ENCODE data around the gene SH2D7. TPM values are rescaled to one million over a fixed set of nuclear protein-coding genes. Genes with fewer than 3 reads are reported as not detected.

SH2D7 gene
- polyA plus RNA-seq, 1 donor from 2014 or later, result not detected

GRCh38 chr15:78067328-78068228, 24.8 kb upstream of the SH2D7 start (continued):
- TF ChIP-seq SMC3 (conservative IDR thresholded peaks at IDR 0.05; ENCODE audit: poor library complexity), result no peak
- TF ChIP-seq POLR2AphosphoS5 (IDR thresholded peaks at IDR 0.05), result no peak
- no peak for TF ChIP-seq RAD21 (conservative IDR thresholded peaks at IDR 0.05)
- TF ChIP-seq TAF1 (IDR thresholded peaks at IDR 0.05; ENCODE audit: low read depth), result no peak

DNA sequence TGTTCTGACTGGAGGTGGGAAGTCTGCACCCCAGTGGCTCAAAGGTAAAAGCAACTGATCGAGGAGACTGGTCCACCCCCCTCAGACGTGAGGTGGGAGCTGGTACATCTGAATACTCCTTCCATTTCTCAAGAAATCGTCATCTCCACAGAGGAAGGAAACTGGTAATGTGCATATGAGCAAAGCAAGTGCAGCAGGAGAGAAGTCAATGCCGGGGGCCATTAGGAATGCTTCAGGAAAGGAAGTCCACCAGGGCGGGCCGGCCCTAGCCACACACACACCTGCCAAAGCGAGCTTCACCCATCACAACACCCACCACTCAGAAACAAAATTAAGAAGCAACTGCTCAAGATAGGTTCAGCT, 23.3 kb upstream of the SH2D7 start:
- H2AFZ ChIP-seq (ENCODE audit: low read depth, low read length), result no peak overlapping the region
- no peaks in the 10 kb centered on the region for H3K9me2 ChIP-seq (ENCODE audit: insufficient read depth, low read length)
- H3K27me3 ChIP-seq (ENCODE audit: insufficient read depth, low read depth, low read length), result no peaks in the 10 kb centered on the region
- H3K27ac ChIP-seq (ENCODE audit: low read length), result no peak overlapping the region
- H3K9me3 ChIP-seq (ENCODE audit: low read length), result no peaks in the 10 kb centered on the region
- H3F3A ChIP-seq (ENCODE audit: insufficient read depth, low read length, poor library complexity, severe bottlenecking), result no peaks in the 10 kb centered on the region
- no peak overlapping the region for H3K4me2 ChIP-seq (ENCODE audit: low read length)
- no peak overlapping the region for H3K9ac ChIP-seq (ENCODE audit: low read length)
- H4K20me1 ChIP-seq (ENCODE audit: insufficient read depth), result no peaks in the 10 kb centered on the region
- no peak overlapping the region for H3K4me3 ChIP-seq (ENCODE audit: low read length)
- H3K79me2 ChIP-seq (replicated peaks; ENCODE audit: insufficient read depth, low read length), result no peaks in the 10 kb centered on the region
- no peaks in the 10 kb centered on the region for H3K36me3 ChIP-seq (ENCODE audit: insufficient read depth, low read length)
- TF ChIP-seq SMC3 (conservative IDR thresholded peaks at IDR 0.05; ENCODE audit: poor library complexity) (no peak), EZH2 (IDR thresholded peaks at IDR 0.05; ENCODE audit: borderline replicate concordance, insufficient read depth, low read length, poor library complexity, severe bottlenecking) (no peak), POLR2AphosphoS5 (IDR thresholded peaks at IDR 0.05) (no peak)
- TF ChIP-seq, protein P1, sequence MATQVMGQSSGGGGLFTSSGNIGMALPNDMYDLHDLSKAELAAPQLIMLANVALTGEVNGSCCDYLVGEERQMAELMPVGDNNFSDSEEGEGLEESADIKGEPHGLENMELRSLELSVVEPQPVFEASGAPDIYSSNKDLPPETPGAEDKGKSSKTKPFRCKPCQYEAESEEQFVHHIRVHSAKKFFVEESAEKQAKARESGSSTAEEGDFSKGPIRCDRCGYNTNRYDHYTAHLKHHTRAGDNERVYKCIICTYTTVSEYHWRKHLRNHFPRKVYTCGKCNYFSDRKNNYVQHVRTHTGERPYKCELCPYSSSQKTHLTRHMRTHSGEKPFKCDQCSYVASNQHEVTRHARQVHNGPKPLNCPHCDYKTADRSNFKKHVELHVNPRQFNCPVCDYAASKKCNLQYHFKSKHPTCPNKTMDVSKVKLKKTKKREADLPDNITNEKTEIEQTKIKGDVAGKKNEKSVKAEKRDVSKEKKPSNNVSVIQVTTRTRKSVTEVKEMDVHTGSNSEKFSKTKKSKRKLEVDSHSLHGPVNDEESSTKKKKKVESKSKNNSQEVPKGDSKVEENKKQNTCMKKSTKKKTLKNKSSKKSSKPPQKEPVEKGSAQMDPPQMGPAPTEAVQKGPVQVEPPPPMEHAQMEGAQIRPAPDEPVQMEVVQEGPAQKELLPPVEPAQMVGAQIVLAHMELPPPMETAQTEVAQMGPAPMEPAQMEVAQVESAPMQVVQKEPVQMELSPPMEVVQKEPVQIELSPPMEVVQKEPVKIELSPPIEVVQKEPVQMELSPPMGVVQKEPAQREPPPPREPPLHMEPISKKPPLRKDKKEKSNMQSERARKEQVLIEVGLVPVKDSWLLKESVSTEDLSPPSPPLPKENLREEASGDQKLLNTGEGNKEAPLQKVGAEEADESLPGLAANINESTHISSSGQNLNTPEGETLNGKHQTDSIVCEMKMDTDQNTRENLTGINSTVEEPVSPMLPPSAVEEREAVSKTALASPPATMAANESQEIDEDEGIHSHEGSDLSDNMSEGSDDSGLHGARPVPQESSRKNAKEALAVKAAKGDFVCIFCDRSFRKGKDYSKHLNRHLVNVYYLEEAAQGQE (IDR thresholded peaks at IDR 0.05; ENCODE audit: borderline replicate concordance), result no peak

DNA sequence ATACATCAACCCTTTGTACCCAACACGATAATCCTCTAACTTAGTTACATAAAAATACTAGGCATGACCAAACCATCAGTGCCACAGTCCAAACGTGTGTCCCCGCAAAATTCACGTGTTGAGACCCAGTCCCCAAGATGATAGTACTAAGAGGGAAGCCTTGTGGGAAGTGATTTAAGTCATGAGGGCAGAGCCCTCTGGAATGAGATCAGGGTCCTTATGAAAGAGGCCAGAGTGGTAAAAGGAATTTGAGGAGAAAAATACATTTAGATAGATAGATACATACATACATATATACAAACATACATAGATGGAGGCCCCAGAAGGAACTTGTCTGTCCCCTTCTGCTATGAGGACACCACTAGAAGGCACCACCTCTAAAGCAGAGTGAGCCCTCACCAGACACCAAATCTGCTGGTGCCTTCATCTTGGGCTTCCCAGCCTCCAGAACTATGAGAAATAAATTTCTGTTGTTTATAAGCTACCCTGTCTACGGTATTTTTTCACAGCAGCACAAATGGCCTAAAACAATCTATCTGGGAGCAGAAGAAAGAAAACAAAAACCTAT, 22.8 kb upstream of the SH2D7 start:
- no peaks in the 10 kb centered on the region for H3K36me3 ChIP-seq (ENCODE audit: insufficient read depth, low read length)
- H3K9me3 ChIP-seq (ENCODE audit: low read length), result no peaks in the 10 kb centered on the region
- no peak overlapping the region for H2AFZ ChIP-seq (ENCODE audit: low read depth, low read length)
- H3K9ac ChIP-seq (ENCODE audit: low read length), result no peak overlapping the region
- no peak overlapping the region for H3K4me2 ChIP-seq (ENCODE audit: low read length)
- no peaks in the 10 kb centered on the region for H3K79me2 ChIP-seq (replicated peaks; ENCODE audit: insufficient read depth, low read length)
- TF ChIP-seq SMC3 (conservative IDR thresholded peaks at IDR 0.05; ENCODE audit: poor library complexity), result no peak
- TF ChIP-seq MXI1 (conservative IDR thresholded peaks at IDR 0.05; ENCODE audit: poor library complexity, severe bottlenecking), result no peak
- TF ChIP-seq, protein P2, sequence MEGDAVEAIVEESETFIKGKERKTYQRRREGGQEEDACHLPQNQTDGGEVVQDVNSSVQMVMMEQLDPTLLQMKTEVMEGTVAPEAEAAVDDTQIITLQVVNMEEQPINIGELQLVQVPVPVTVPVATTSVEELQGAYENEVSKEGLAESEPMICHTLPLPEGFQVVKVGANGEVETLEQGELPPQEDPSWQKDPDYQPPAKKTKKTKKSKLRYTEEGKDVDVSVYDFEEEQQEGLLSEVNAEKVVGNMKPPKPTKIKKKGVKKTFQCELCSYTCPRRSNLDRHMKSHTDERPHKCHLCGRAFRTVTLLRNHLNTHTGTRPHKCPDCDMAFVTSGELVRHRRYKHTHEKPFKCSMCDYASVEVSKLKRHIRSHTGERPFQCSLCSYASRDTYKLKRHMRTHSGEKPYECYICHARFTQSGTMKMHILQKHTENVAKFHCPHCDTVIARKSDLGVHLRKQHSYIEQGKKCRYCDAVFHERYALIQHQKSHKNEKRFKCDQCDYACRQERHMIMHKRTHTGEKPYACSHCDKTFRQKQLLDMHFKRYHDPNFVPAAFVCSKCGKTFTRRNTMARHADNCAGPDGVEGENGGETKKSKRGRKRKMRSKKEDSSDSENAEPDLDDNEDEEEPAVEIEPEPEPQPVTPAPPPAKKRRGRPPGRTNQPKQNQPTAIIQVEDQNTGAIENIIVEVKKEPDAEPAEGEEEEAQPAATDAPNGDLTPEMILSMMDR (IDR thresholded peaks at IDR 0.05; ENCODE audit: poor library complexity, severe bottlenecking), result no peak
- no peak for TF ChIP-seq POLR2AphosphoS5 (IDR thresholded peaks at IDR 0.05)
- no peak for TF ChIP-seq TAF1 (IDR thresholded peaks at IDR 0.05; ENCODE audit: low read depth)
- no peak for TF ChIP-seq EP300 (conservative IDR thresholded peaks at IDR 0.05; ENCODE audit: poor library complexity, severe bottlenecking)
- no peak for TF ChIP-seq RAD21 (conservative IDR thresholded peaks at IDR 0.05)
- TF ChIP-seq EZH2 (IDR thresholded peaks at IDR 0.05; ENCODE audit: borderline replicate concordance, insufficient read depth, low read length, poor library complexity, severe bottlenecking), result no peak
- TF ChIP-seq, protein P1 (IDR thresholded peaks at IDR 0.05; ENCODE audit: borderline replicate concordance), result no peak
- H3K27ac ChIP-seq (ENCODE audit: low read length), result no peak overlapping the region
- H4K20me1 ChIP-seq (ENCODE audit: insufficient read depth), result no peaks in the 10 kb centered on the region
- no peaks in the 10 kb centered on the region for H3K27me3 ChIP-seq (ENCODE audit: insufficient read depth, low read depth, low read length)
- H3K9me2 ChIP-seq (ENCODE audit: insufficient read depth, low read length), result no peaks in the 10 kb centered on the region
- H3K4me3 ChIP-seq (ENCODE audit: low read length), result no peak overlapping the region
- no peaks in the 10 kb centered on the region for H3F3A ChIP-seq (ENCODE audit: insufficient read depth, low read length, poor library complexity, severe bottlenecking)

All from neural cell (in vitro differentiated cells).